K562 (cell line): ENCODE data around the gene PRR14L. TPM values are rescaled to one million over a fixed set of nuclear protein-coding genes. Genes with fewer than 3 reads are reported as not detected.
A peak's percentile ranks its signal among the peaks of the same experiment; 100 is the strongest.

Source experiments
- ATAC-seq: fragments of 200-7000 bp; cut with Tn5 transposase; 3 replicates; pipeline ENCODE4 v1.9.1; 2020; ENCODE audit warnings: moderate library complexity
- BruUV-seq: library from RNA; stranded (reverse); fragments of 400-500 nt; replicated peaks from 2 replicates; lab custom pipeline; 2021; lab: Mats Ljungman, UMichigan
- CTCF ChIA-PET: fragments of 300-600 bp; formaldehyde crosslinking; extraction: SDS; loops from one replicate; lab custom pipeline; 2021; ENCODE audit warnings: low intra/inter-chr PET ratio; lab: Yijun Ruan, JAX
- POLR2A ChIA-PET: fragments of 300-600, 350-650 bp; sonication (Branson Sonifier 250); formaldehyde crosslinking; extraction: SDS; loops from one replicate; lab custom pipeline; 2021; ENCODE audit warnings: antibody characterized with exemption, inconsistent platforms; lab: Yijun Ruan, JAX
- DNase-seq, 4 experiments: peaks; one replicate each; pipeline versions ENCODE4 v3.0.0 to v3.0.0-alpha.2; 2011 to 2018; ENCODE audit warnings: low spot score in 3 of 4, mixed read lengths in 3 of 4; ENCODE audit errors: extremely low read depth in 1 of 4
- FAIRE-seq: peaks from 2 replicates; lab custom pipeline; 2011; peaks lifted over from hg19 to GRCh38; lab: Jason Lieb, UNC
- H2AFZ ChIP-seq: 2 replicates; pipeline ENCODE4 v1.6.0; 2011; ENCODE audit warnings: low read depth, low read length, control low read depth, inconsistent platforms
- H3K27ac ChIP-seq: fragments of 200-600 bp; 3 replicates; pipeline ENCODE4 v1.8.0; 2011; ENCODE audit warnings: low read depth, mild to moderate bottlenecking, control low read depth, inconsistent platforms, low read length, moderate library complexity, mixed read lengths; ENCODE audit errors: extremely low read depth
- H3K27me3 ChIP-seq, 2 experiments: fragments of 300-600 bp in 1 of 2; 2 replicates in 1 of 2; 3 replicates in 1 of 2; pipeline versions ENCODE4 v1.6.0 to v1.8.0; 2011; ENCODE audit warnings: inconsistent platforms in 2 of 2, low read length in 2 of 2, mild to moderate bottlenecking in 1 of 2, mixed read lengths in 1 of 2, moderate library complexity in 1 of 2; ENCODE audit not compliant: control insufficient read depth in 2 of 2, insufficient read depth in 2 of 2
- H3K36me3 ChIP-seq: fragments of 300-600 bp; 3 replicates; pipeline ENCODE4 v1.8.0; 2011; ENCODE audit warnings: mild to moderate bottlenecking, low read length, inconsistent platforms; ENCODE audit not compliant: control insufficient read depth, insufficient read depth
- H3K4me1 ChIP-seq, 2 experiments: fragments of 200-600 bp in 1 of 2; replicated peaks in 1 of 2; 2 replicates in 1 of 2; 3 replicates in 1 of 2; pipeline versions ENCODE4 v1.5.1 to v1.8.0; 2011; ENCODE audit warnings: inconsistent platforms in 2 of 2, low read length in 2 of 2, mild to moderate bottlenecking in 1 of 2, mixed read lengths in 1 of 2, moderate library complexity in 1 of 2; ENCODE audit not compliant: control insufficient read depth in 2 of 2, insufficient read depth in 2 of 2
- H3K4me2 ChIP-seq: 2 replicates; pipeline ENCODE4 v1.6.1; 2011; ENCODE audit warnings: low read length, control low read depth, inconsistent platforms, mixed read lengths; ENCODE audit not compliant: insufficient read depth
- H3K4me3 ChIP-seq: fragments of 200-600 bp; sonication (generic), shearing (Covaris generic); 2 replicates; pipeline ENCODE4 v1.5.1; 2016; ENCODE audit warnings: control low read depth, inconsistent platforms
- H3K79me2 ChIP-seq: fragments of 200-600 bp; 3 replicates; pipeline ENCODE4 v1.8.0; 2011; ENCODE audit warnings: low read length, inconsistent platforms; ENCODE audit not compliant: control insufficient read depth, insufficient read depth
- H3K9ac ChIP-seq, 2 experiments: 2 replicates each; pipeline versions ENCODE4 v1.6.0 to v1.6.1; 2011; ENCODE audit warnings: low read depth in 2 of 2, low read length in 2 of 2, control low read depth in 1 of 2, inconsistent platforms in 1 of 2, mild to moderate bottlenecking in 1 of 2, mixed read lengths in 1 of 2; ENCODE audit not compliant: insufficient read depth in 1 of 2
- H3K9me1 ChIP-seq: one replicate; pipeline ENCODE4 v1.6.0; 2011; ENCODE audit warnings: inconsistent platforms, mild to moderate bottlenecking, low read length, moderate library complexity; ENCODE audit not compliant: control insufficient read depth, insufficient read depth
- H3K9me3 ChIP-seq: replicated peaks from 2 replicates; pipeline ENCODE4 v1.5.1; 2011; ENCODE audit warnings: low read depth, low read length, inconsistent platforms; ENCODE audit not compliant: control insufficient read depth, insufficient read depth
- H4K20me1 ChIP-seq: replicated peaks from 2 replicates; pipeline ENCODE4 v1.6.1; 2011; ENCODE audit warnings: low read length, inconsistent platforms, mixed read lengths; ENCODE audit not compliant: control insufficient read depth, insufficient read depth
- HSF4 ChIP-seq: fragments of 250-450 bp; sonication (Bioruptor Pico); IDR thresholded peaks from 2 replicates; pipeline ENCODE4 v2.1.2; 2022; ENCODE audit warnings: mild to moderate bottlenecking, moderate library complexity, borderline replicate concordance
- PTRF ChIP-seq: fragments of 450-650 bp; IDR thresholded peaks from 2 replicates; pipeline ENCODE4 v1.6.1; 2016; ENCODE audit warnings: mild to moderate bottlenecking, missing genetic modification characterization, missing compliant biosample characterization
- RBM25 ChIP-seq: fragments of 200-400 bp; formaldehyde crosslinking; IDR thresholded peaks from 2 replicates; pipeline ENCODE4 v1.6.1; 2018; ENCODE audit warnings: low read length, low read depth, moderate library complexity; ENCODE audit not compliant: severe bottlenecking
- ZSCAN32 ChIP-seq: fragments of 450-650 bp; formaldehyde crosslinking; IDR thresholded peaks from 2 replicates; pipeline ENCODE4 v1.4.0; 2020; ENCODE audit warnings: mild to moderate bottlenecking, moderate library complexity
- WGBS: fragments of 100-300 bp; shearing (Covaris generic); methylation state at CpG from one replicate; pipeline ENCODE4 v1.1.6; 2016; ENCODE audit warnings: low coverage, mixed read lengths; ENCODE audit not compliant: insufficient coverage; ENCODE audit errors: missing lambda C conversion rate; 5-methylcytosine and 5-hydroxymethylcytosine counted together
- in situ Hi-C: fragments of 300-500 bp; cut with MboI; formaldehyde crosslinking; loops from 4 replicates; pipeline ENCODE4 v1.15.0; 2018; ENCODE audit warnings: inconsistent platforms, mixed read lengths
- intact Hi-C: fragments of 100-400 bp; cut with micrococcal nuclease; formaldehyde crosslinking; loops from 2 replicates; pipeline ENCODE4 v1.14.2; 2022
- polyA plus RNA-seq, 8 experiments: library from polyadenylated mRNA; depleted of rRNA in 4 of 8; stranded (reverse) in 5 of 8; unstranded in 3 of 8; fragments of >200 nt; fragmentation: Nextera tagmentation in 2 of 8; fragmentation: Illumina TruSeq in 1 of 8; extraction: Ambion mirVana in 2 of 8; extraction: Trizol in 1 of 8; gene quantifications; 2 replicates each; pipeline versions ENCODE4 v1.2.1 to v1.2.3, GENCODE V29; 2011 to 2014; ENCODE audit warnings: inconsistent platforms in 1 of 8, missing spikeins in 1 of 8
- total RNA-seq, 7 experiments: library from RNA; depleted of rRNA in 6 of 7; stranded (reverse); fragments of >200 nt in 6 of 7; fragmentation: Illumina TruSeq in 2 of 7; extraction: Trizol in 2 of 7; gene quantifications; 2 replicates each; pipeline versions ENCODE4 v1.2.1 to v1.2.3, GENCODE V29; 2011 to 2021; ENCODE audit warnings: low replicate concordance in 1 of 7
- TF ChIP-seq, protein P1 (sequence below), 2 experiments: fragments of 450-650 bp in 1 of 2; sonication (generic) in 1 of 2; formaldehyde crosslinking in 1 of 2; IDR thresholded peaks in 1 of 2; conservative IDR thresholded peaks in 1 of 2; 2 replicates each; pipeline versions ENCODE4 v1.6.1 to v1.8.1; 2016 to 2023; ENCODE audit warnings: mild to moderate bottlenecking in 2 of 2, moderate library complexity in 2 of 2, inconsistent platforms in 1 of 2, missing genetic modification reagents in 1 of 2

PRR14L gene
- total and polyA plus RNA-seq, 9 of the 15 experiments (the other 6 are each of a cell fraction or from before 2014, with no cell fraction given): 2.8 to 36.3 (median 12.3) TPM

DNA sequence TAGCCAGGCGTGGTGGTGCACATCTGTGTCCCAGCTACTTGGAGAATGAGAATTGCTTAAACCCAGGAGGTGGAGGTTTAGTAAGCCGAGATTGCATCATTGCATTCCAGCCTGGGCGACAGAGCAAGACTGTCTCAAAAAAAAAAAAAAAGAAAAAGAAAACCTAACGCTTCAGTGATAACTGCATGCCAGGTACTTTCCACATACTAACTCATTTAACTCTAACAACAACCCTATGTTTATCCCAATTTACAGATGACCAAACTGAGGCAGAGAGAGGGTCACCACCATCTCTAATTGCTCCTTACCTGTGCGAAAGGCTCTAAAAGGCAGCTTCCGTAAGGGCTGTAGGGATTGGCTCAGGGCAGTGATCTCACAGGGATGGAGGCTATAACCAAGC, 99.5 kb downstream of the PRR14L start:
- ATAC-seq: no peak
- WGBS: 92% methylated on average over 4 of the region's 6 CpGs
- in situ Hi-C loops: no loop called here
- no peaks in the 10 kb centered on the region for H3K27me3 ChIP-seq
- H3K79me2 ChIP-seq: peaks cover 27% of the 10 kb centered on the region
- FAIRE-seq: no peak
- BruUV-seq: no TSS peak
- 0 out of 2 replicates have a peak, but pooled peaks cover 3% of the 10 kb centered on the region for H4K20me1 ChIP-seq
- peaks cover 13 to 18% of the 10 kb centered on the region in 2 experiments; a peak in 4 of 5 replicates for H3K4me1 ChIP-seq
- peaks cover 26% of the 10 kb centered on the region; the same call in 2 of the 3 replicates for H3K36me3 ChIP-seq
- no peak overlapping the region for H2AFZ ChIP-seq
- intact Hi-C loops: no loop called here
- H3K9me1 ChIP-seq: no peaks in the 10 kb centered on the region
- no peak overlapping the region for H3K4me2 ChIP-seq
- POLR2A ChIA-PET: no interaction called here
- TF ChIP-seq ZSCAN32 (CRISPR knock-in tag): no peak
- TF ChIP-seq RBM25: peak; percentile 69
- TF ChIP-seq, protein P1, sequence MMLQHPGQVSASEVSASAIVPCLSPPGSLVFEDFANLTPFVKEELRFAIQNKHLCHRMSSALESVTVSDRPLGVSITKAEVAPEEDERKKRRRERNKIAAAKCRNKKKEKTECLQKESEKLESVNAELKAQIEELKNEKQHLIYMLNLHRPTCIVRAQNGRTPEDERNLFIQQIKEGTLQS (IDR thresholded peaks at IDR 0.05): 0 out of 2 replicates have a peak, but pooled peaks have one; percentile 8
- TF ChIP-seq, protein P1 (CRISPR knock-in tag; conservative IDR thresholded peaks at IDR 0.05): no peak
- no peak for TF ChIP-seq HSF4 (CRISPR knock-in tag)
- TF ChIP-seq PTRF: no peak
- TF ChIP-seq, all 486 proteins: peak for 2
- Histone ChIP-seq H3K4me3 (no peak overlapping the region), H3K9ac (no peak overlapping the region), H3K27ac (no peak overlapping the region), H3K9me3 (no peaks in the 10 kb centered on the region)
- no peak for DNase-seq
- CTCF ChIA-PET: no interaction called here
